Hepatocyte (in vitro differentiated cells): ENCODE results near the gene TBATA. TPM values are rescaled to one million over a fixed set of nuclear protein-coding genes. Genes with fewer than 3 reads are reported as not detected.

Source experiments
- DNase-seq: peaks from one replicate; pipeline ENCODE4 v3.0.0-alpha.2; 2016; ENCODE audit warnings: low spot score
- H2AFZ ChIP-seq: fragments of 200-600 bp; sonication (generic); 2 replicates; pipeline ENCODE4 v1.6.0; 2016; ENCODE audit warnings: antibody characterized with exemption, mild to moderate bottlenecking
- H3K27ac ChIP-seq: fragments of 200-600 bp; sonication (generic); 2 replicates; pipeline ENCODE4 v1.5.1; 2016; ENCODE audit warnings: mild to moderate bottlenecking
- H3K27me3 ChIP-seq: fragments of 200-600 bp; sonication (generic); 2 replicates; pipeline ENCODE4 v1.6.1; 2016
- H3K36me3 ChIP-seq: fragments of 200-600 bp; sonication (generic); replicated peaks from 2 replicates; pipeline ENCODE4 v1.5.1; 2016; ENCODE audit warnings: low read depth; ENCODE audit not compliant: insufficient read depth
- H3K4me1 ChIP-seq: fragments of 200-600 bp; sonication (generic); 2 replicates; pipeline ENCODE4 v1.5.1; 2016; ENCODE audit warnings: mild to moderate bottlenecking, moderate library complexity; ENCODE audit not compliant: insufficient read depth
- H3K4me2 ChIP-seq: fragments of 200-600 bp; sonication (generic); 2 replicates; pipeline ENCODE4 v1.6.0; 2016
- H3K4me3 ChIP-seq: fragments of 200-600 bp; sonication (generic); 2 replicates; pipeline ENCODE4 v1.5.1; 2016; ENCODE audit warnings: mild to moderate bottlenecking
- H3K79me2 ChIP-seq: fragments of 200-600 bp; sonication (generic); 2 replicates; pipeline ENCODE4 v1.6.0; 2017; ENCODE audit warnings: mild to moderate bottlenecking
- H3K9me2 ChIP-seq: fragments of 200-600 bp; sonication (generic); replicated peaks from 2 replicates; pipeline ENCODE4 v1.6.0; 2017; ENCODE audit warnings: mild to moderate bottlenecking; ENCODE audit not compliant: insufficient read depth
- H3K9me3 ChIP-seq: fragments of 200-600 bp; sonication (generic); 2 replicates; pipeline ENCODE4 v1.5.1; 2016; ENCODE audit warnings: low read depth, mild to moderate bottlenecking
- H4K20me1 ChIP-seq: fragments of 200-600 bp; sonication (generic); 2 replicates; pipeline ENCODE4 v1.6.0; 2016; ENCODE audit warnings: mild to moderate bottlenecking; ENCODE audit not compliant: insufficient read depth, poor library complexity, severe bottlenecking
- CTCF ChIP-seq: fragments of 200-600 bp; sonication (generic); IDR thresholded peaks from 2 replicates; pipeline ENCODE4 v1.5.1; 2016; ENCODE audit warnings: antibody characterized with exemption, mild to moderate bottlenecking; ENCODE audit not compliant: poor library complexity
- EZH2 ChIP-seq: fragments of 200-600 bp; sonication (generic); IDR thresholded peaks from 2 replicates; pipeline ENCODE4 v1.6.1; 2016; ENCODE audit warnings: antibody characterized with exemption, mild to moderate bottlenecking, borderline replicate concordance
- EZH2phosphoT487 ChIP-seq: fragments of 200-600 bp; sonication (generic); IDR thresholded peaks from one replicate; pipeline ENCODE4 v1.6.1; 2018; ENCODE audit warnings: antibody characterized with exemption, mild to moderate bottlenecking, low read depth, moderate library complexity; ENCODE audit not compliant: unreplicated experiment, severe bottlenecking
- WGBS: methylation state at CpG from one replicate; pipeline ENCODE4 v1.1.6; 2016; ENCODE audit warnings: low lambda C conversion rate; ENCODE audit errors: missing lambda C conversion rate; 5-methylcytosine and 5-hydroxymethylcytosine counted together
- polyA plus RNA-seq: library from polyadenylated mRNA; unstranded; fragments of >200 nt; fragmentation: Nextera tagmentation; extraction: Ambion mirVana; gene quantifications from 2 replicates; pipeline ENCODE4 v1.2.1, GENCODE V29; 2016
- total RNA-seq: library from RNA; depleted of rRNA; stranded (reverse); fragments of >200 nt; gene quantifications from 2 replicates; pipeline ENCODE4 v1.2.3, GENCODE V29; 2014

Gene TBATA
- total and polyA plus RNA-seq, 2 experiments from 2014 or later = not detected

- Histone ChIP-seq H3K27me3 (no peaks in the 10 kb centered on the region), H2AFZ (no peak overlapping the region), H3K9me3 (no peaks in the 10 kb centered on the region), H3K4me3 (no peak overlapping the region), H3K9me2 (no peaks in the 10 kb centered on the region), H3K4me2 (no peak overlapping the region), H3K4me1 (no peaks in the 10 kb centered on the region), H3K36me3 (no peaks in the 10 kb centered on the region), H3K79me2 (no peaks in the 10 kb centered on the region), H4K20me1 (no peaks in the 10 kb centered on the region), H3K27ac (no peak overlapping the region)
- DNase-seq = no peak
- WGBS = 90% methylated on average over 3 of the region's 3 CpGs
- TF ChIP-seq EZH2phosphoT487 (no peak), EZH2 (no peak), CTCF (no peak)
Observed at GRCh38 chr10:70736525-70736924, 48.7 kb downstream of the TBATA start.

DNA sequence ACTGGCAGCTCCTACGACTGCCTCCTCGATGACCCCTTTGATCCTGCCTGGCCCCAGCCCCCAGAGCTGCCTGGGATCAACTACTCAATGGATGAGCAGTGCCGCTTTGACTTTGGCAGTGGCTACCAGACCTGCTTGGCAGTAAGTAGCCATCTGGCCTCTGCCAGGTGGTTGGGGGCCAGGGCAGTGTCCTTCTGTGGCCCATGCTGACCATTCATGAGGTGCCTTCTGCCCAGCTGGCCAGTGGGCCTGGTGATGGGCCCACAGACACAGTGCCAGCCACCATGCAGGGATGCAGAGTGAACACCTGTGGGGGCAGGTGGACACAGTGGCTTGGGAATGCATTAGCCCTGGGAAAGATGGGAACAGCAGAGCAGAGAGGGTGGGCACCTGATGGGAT, 50.0 kb downstream of the TBATA start:
- Histone ChIP-seq H3K79me2 (no peaks in the 10 kb centered on the region), H3K36me3 (no peaks in the 10 kb centered on the region), H3K9me2 (no peaks in the 10 kb centered on the region), H2AFZ (no peak overlapping the region), H4K20me1 (no peaks in the 10 kb centered on the region), H3K4me3 (no peak overlapping the region), H3K9me3 (no peaks in the 10 kb centered on the region), H3K27me3 (no peaks in the 10 kb centered on the region), H3K4me1 (no peaks in the 10 kb centered on the region), H3K4me2 (no peak overlapping the region), H3K27ac (no peak overlapping the region)
- 82% methylated on average over 3 of the region's 3 CpGs for WGBS
- no peak for DNase-seq
- TF ChIP-seq CTCF = no peak
- no peak for TF ChIP-seq EZH2
- TF ChIP-seq EZH2phosphoT487 = no peak

DNA sequence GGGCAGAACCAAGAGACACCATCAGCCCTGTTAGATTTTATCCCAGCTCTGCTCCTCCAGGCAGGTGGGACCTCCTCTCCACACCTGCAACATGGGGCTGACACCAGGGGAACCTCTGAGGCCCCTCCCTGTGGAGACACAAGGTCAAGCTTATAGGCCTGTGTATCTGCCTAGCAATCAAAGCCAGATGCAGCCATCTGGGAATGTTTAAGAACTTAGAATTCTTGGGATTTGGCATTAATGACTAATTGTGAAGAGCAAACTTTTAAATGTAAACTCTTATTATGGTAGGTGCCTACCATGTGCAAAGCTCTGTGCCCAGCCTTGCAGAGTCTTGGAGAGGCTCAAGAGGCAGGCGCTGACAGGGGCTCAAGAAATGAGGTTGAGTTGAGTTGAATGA, 52.1 kb downstream of the TBATA start:
- WGBS = 96% methylated on average over 1 of the region's 1 CpG
- no peaks in the 10 kb centered on the region for H3K36me3 ChIP-seq
- no peak overlapping the region for H2AFZ ChIP-seq
- TF ChIP-seq EZH2 = no peak
- no peak for TF ChIP-seq EZH2phosphoT487
- TF ChIP-seq CTCF = no peak
- DNase-seq = no peak
- no peaks in the 10 kb centered on the region for H4K20me1 ChIP-seq
- no peak overlapping the region for H3K27ac ChIP-seq
- H3K4me1 ChIP-seq = no peaks in the 10 kb centered on the region
- no peaks in the 10 kb centered on the region for H3K27me3 ChIP-seq
- no peaks in the 10 kb centered on the region for H3K9me2 ChIP-seq
- no peaks in the 10 kb centered on the region for H3K79me2 ChIP-seq
- H3K4me3 ChIP-seq = no peak overlapping the region
- no peaks in the 10 kb centered on the region for H3K9me3 ChIP-seq
- no peak overlapping the region for H3K4me2 ChIP-seq

DNA sequence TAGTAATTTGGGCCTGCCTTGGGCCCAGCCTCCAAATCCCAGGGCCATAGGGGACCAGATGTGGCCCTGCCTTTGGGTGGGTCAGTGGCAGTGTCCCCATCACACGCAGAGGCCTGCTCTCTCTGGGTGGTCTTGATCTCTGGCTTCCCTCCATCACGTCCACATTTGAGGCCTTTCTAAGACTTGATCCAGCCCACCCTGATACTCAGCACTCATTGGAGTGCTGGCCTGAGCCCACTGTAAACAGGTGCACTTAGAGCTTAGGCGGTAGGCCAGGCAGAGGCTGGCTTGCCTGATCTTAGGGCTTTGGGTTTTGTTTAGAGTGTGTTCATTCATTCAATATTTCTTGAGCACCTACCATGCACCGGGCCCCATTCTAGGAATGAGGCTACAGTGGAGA, 52.6 kb downstream of the TBATA start:
- Histone ChIP-seq H3K9me3 (no peaks in the 10 kb centered on the region), H4K20me1 (no peaks in the 10 kb centered on the region), H3K4me1 (no peaks in the 10 kb centered on the region), H3K9me2 (no peaks in the 10 kb centered on the region), H3K79me2 (no peaks in the 10 kb centered on the region), H3K36me3 (no peaks in the 10 kb centered on the region), H3K4me2 (no peak overlapping the region), H3K27ac (no peak overlapping the region), H2AFZ (no peak overlapping the region), H3K4me3 (no peak overlapping the region), H3K27me3 (no peaks in the 10 kb centered on the region)
- TF ChIP-seq EZH2phosphoT487 (no peak), CTCF (no peak), EZH2 (no peak)
- 84% methylated on average over 4 of the region's 4 CpGs for WGBS
- DNase-seq = no peak
